Measurements from ENCODE around the gene RAB27B. TPM values are rescaled to one million over a fixed set of nuclear protein-coding genes. Genes with fewer than 3 reads are reported as not detected.

Gene RAB27B
- total and polyA plus RNA-seq, 10 of the 15 experiments (the other 5 are each of a cell fraction or from before 2014, with no cell fraction given): under 0.01 to 0.03 TPM; not detected in 8

- BruUV-seq (replicated peaks): no TSS peak
- FAIRE-seq: no peak
- Histone ChIP-seq H3K9ac (ENCODE audit: control insufficient read depth, insufficient read depth, low read length) (no peak overlapping the region), H3K79me2 (ENCODE audit: control insufficient read depth, insufficient read depth, low read length) (no peaks in the 10 kb centered on the region), H3K4me1 (ENCODE audit: control insufficient read depth, insufficient read depth, low read length) (no peaks in the 10 kb centered on the region), H2AFZ (ENCODE audit: control insufficient read depth, low read depth, low read length) (no peak overlapping the region), H3K27ac (ENCODE audit: control insufficient read depth, insufficient read depth) (no peak overlapping the region), H3K4me3 (no peak overlapping the region), H4K20me1 (ENCODE audit: control insufficient read depth, insufficient read depth) (no peaks in the 10 kb centered on the region), H3K4me2 (ENCODE audit: control insufficient read depth, insufficient read depth) (no peak overlapping the region), H3K9me3 (replicated peaks; ENCODE audit: control insufficient read depth, insufficient read depth, low read length) (no peaks in the 10 kb centered on the region), H3K27me3 (replicated peaks in 1 of 2; ENCODE audit: control insufficient read depth in 2 of 2, insufficient read depth in 2 of 2, low read length in 1 of 2) (no peaks in the 10 kb centered on the region), H3K36me3 (ENCODE audit: control insufficient read depth in 2 of 2, insufficient read depth in 2 of 2, low read length in 1 of 2) (no peaks in the 10 kb centered on the region)
- CTCF ChIA-PET: no interaction called here
- 3% methylated on average over 3 of the region's 3 CpGs for WGBS (ENCODE audit: insufficient coverage, insufficient replicate concordance, low lambda C conversion rate, missing lambda C conversion rate)
- SMC1A ChIA-PET (ENCODE audit: uncharacterized antibody, unreplicated experiment): no interaction called here
- in situ Hi-C loops (cut with MboI): no loop called here
- ATAC-seq: no peak
- no peak for DNase-seq (ENCODE audit: low read depth, low spot score)
- POLR2A ChIA-PET: no interaction called here
- RAD21 ChIA-PET (ENCODE audit: unreplicated experiment): no interaction called here
- intact Hi-C loops (cut with micrococcal nuclease; ENCODE audit: unreplicated experiment): no loop called here
- no peak for TF ChIP-seq RB1 (IDR thresholded peaks at IDR 0.05; ENCODE audit: borderline replicate concordance)
- TF ChIP-seq, protein P1, sequence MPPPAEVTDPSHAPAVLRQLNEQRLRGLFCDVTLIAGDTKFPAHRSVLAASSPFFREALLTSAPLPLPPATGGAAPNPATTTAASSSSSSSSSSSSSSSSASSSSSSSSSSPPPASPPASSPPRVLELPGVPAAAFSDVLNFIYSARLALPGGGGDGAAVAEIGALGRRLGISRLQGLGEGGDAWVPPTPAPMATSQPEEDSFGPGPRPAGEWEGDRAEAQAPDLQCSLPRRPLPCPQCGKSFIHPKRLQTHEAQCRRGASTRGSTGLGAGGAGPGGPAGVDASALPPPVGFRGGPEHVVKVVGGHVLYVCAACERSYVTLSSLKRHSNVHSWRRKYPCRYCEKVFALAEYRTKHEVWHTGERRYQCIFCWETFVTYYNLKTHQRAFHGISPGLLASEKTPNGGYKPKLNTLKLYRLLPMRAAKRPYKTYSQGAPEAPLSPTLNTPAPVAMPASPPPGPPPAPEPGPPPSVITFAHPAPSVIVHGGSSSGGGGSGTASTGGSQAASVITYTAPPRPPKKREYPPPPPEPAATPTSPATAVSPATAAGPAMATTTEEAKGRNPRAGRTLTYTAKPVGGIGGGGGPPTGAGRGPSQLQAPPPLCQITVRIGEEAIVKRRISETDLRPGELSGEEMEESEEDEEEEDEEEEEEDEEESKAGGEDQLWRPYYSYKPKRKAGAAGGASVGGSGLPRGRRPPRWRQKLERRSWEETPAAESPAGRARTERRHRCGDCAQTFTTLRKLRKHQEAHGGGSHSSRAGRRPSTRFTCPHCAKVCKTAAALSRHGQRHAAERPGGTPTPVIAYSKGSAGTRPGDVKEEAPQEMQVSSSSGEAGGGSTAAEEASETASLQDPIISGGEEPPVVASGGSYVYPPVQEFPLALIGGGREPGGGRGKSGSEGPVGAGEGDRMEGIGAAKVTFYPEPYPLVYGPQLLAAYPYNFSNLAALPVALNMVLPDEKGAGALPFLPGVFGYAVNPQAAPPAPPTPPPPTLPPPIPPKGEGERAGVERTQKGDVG (CRISPR knock-in tag; IDR thresholded peaks at IDR 0.05): no peak
- no peak for TF ChIP-seq CTCF (IDR thresholded peaks at IDR 0.05 in 2 of 3, conservative IDR thresholded peaks at IDR 0.05 in 1 of 3; ENCODE audit: control insufficient read depth in 2 of 3, extremely low read depth in 1 of 3, insufficient read depth in 1 of 3, low read depth in 3 of 3, low read length in 3 of 3)
- TF ChIP-seq E4F1 (IDR thresholded peaks at IDR 0.05; ENCODE audit: borderline replicate concordance, partially characterized antibody): no peak
- TF ChIP-seq, protein P2, sequence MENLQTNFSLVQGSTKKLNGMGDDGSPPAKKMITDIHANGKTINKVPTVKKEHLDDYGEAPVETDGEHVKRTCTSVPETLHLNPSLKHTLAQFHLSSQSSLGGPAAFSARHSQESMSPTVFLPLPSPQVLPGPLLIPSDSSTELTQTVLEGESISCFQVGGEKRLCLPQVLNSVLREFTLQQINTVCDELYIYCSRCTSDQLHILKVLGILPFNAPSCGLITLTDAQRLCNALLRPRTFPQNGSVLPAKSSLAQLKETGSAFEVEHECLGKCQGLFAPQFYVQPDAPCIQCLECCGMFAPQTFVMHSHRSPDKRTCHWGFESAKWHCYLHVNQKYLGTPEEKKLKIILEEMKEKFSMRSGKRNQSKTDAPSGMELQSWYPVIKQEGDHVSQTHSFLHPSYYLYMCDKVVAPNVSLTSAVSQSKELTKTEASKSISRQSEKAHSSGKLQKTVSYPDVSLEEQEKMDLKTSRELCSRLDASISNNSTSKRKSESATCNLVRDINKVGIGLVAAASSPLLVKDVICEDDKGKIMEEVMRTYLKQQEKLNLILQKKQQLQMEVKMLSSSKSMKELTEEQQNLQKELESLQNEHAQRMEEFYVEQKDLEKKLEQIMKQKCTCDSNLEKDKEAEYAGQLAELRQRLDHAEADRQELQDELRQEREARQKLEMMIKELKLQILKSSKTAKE (IDR thresholded peaks at IDR 0.05; ENCODE audit: low read depth, poor library complexity, severe bottlenecking): no peak
- TF ChIP-seq RELA (IDR thresholded peaks at IDR 0.05; ENCODE audit: borderline replicate concordance, partially characterized antibody): no peak
- no peak for TF ChIP-seq HDAC2 (IDR thresholded peaks at IDR 0.05)
- no peak for TF ChIP-seq JUNB (IDR thresholded peaks at IDR 0.05)
- TF ChIP-seq RCOR1 (conservative IDR thresholded peaks at IDR 0.05; ENCODE audit: low read depth, low read length): no peak
- no peak for TF ChIP-seq NFYA (IDR thresholded peaks at IDR 0.05; ENCODE audit: borderline replicate concordance, low read depth, low read length)
- TF ChIP-seq SPI1 (IDR thresholded peaks at IDR 0.05; ENCODE audit: borderline replicate concordance, insufficient read depth, low read depth, low read length): no peak
- TF ChIP-seq ZNF274 (IDR thresholded peaks at IDR 0.05; ENCODE audit: insufficient read depth, insufficient read length): no peak
- no peak for TF ChIP-seq RUNX3 (IDR thresholded peaks at IDR 0.05; ENCODE audit: low read length)
- no peak for TF ChIP-seq SREBF1 (IDR thresholded peaks at IDR 0.05; ENCODE audit: low read length)
- no peak for TF ChIP-seq IRF4 (IDR thresholded peaks at IDR 0.05; ENCODE audit: low read depth, low read length)
Observed at GRCh38 chr18:54878659-54879358, 50.5 kb downstream of the RAB27B start.
